Measurements from ENCODE around the gene IGHMBP2.
"Not testable (repeated sequence)": the region's sequence is repeated elsewhere in the genome, so short reads cannot be mapped to it uniquely, and the experiment has no call there.

The IGHMBP2 gene

GRCh38 chr11:68965901-68966853 lies 62.5 kb downstream of the IGHMBP2 start:
- DNase-seq = peak; percentile 33

- DNase-seq = no peak
Measured at GRCh38 chr11:68966894-68967780, 63.4 kb downstream of the IGHMBP2 start.

GRCh38 chr11:68968306-68969250 lies 64.9 kb downstream of the IGHMBP2 start:
- DNase-seq = no peak

- DNase-seq = no peak
Measured at GRCh38 chr11:68969386-68969785, 65.7 kb downstream of the IGHMBP2 start.

- no peak for DNase-seq
Measured at GRCh38 chr11:68970921-68971636, 67.4 kb downstream of the IGHMBP2 start.

GRCh38 chr11:68973219-68973618 lies 69.5 kb downstream of the IGHMBP2 start:
- no peak for DNase-seq

- not testable (repeated sequence) for DNase-seq
Measured at GRCh38 chr11:68973706-68974105, 70.0 kb downstream of the IGHMBP2 start.

- no peak for DNase-seq
Measured at GRCh38 chr11:68974421-68975194, 70.9 kb downstream of the IGHMBP2 start.

- no peak for DNase-seq
Measured at GRCh38 chr11:68976095-68976494, 72.4 kb downstream of the IGHMBP2 start.

GRCh38 chr11:68976563-68976962 lies 72.9 kb downstream of the IGHMBP2 start:
- DNase-seq = no peak

- DNase-seq = no peak
Measured at GRCh38 chr11:68977781-68978625, 74.3 kb downstream of the IGHMBP2 start.

- DNase-seq = no peak
Measured at GRCh38 chr11:68978626-68978930, 74.9 kb downstream of the IGHMBP2 start.

- no peak for DNase-seq
Measured at GRCh38 chr11:68978931-68979594, 75.4 kb downstream of the IGHMBP2 start.

GRCh38 chr11:68979931-68980775 lies 76.5 kb downstream of the IGHMBP2 start:
- no peak for DNase-seq

- DNase-seq = no peak
Measured at GRCh38 chr11:68980776-68981065, 77.0 kb downstream of the IGHMBP2 start, which contains the start of gene MRGPRD. Gene MRGPRD, minus strand, starts transcription at chr11:68980986. Its CDS starts 0 bp downstream, at chr11:68980986.

- no peak for DNase-seq
Measured at GRCh38 chr11:68982134-68982533, 78.4 kb downstream of the IGHMBP2 start.

GRCh38 chr11:68983801-68984200 lies 80.1 kb downstream of the IGHMBP2 start:
- no peak for DNase-seq

GRCh38 chr11:68987211-68987610 lies 83.5 kb downstream of the IGHMBP2 start:
- no peak for DNase-seq

GRCh38 chr11:68988491-68988890 lies 84.8 kb downstream of the IGHMBP2 start:
- DNase-seq = no peak
